BE2C (cell line): ENCODE measurements around the gene PLAAT2.
"Not testable (repeated sequence)": the region's sequence is repeated elsewhere in the genome, so short reads cannot be mapped to it uniquely, and the experiment has no call there.

Experiments used
- DNase-seq: peaks from one replicate; pipeline ENCODE4 v3.0.0-alpha.2; 2020
- H3K27me3 ChIP-seq: fragments of 250-450 bp; sonication (Bioruptor Pico); 2 replicates; pipeline ENCODE4 v1.5.1; 2020; ENCODE audit warnings: mild to moderate bottlenecking
- H3K36me3 ChIP-seq: fragments of 250-450 bp; sonication (Bioruptor Pico); 2 replicates; pipeline ENCODE4 v1.5.1; 2020; ENCODE audit warnings: mild to moderate bottlenecking
- H3K4me1 ChIP-seq: fragments of 250-450 bp; sonication (Bioruptor Pico); 2 replicates; pipeline ENCODE4 v1.5.1; 2020
- H3K4me3 ChIP-seq: 2 replicates; pipeline ENCODE4 v1.5.1; 2011; ENCODE audit warnings: low read depth, low read length
- H3K9me3 ChIP-seq: fragments of 250-450 bp; sonication (Bioruptor Pico); 2 replicates; pipeline ENCODE4 v1.5.1; 2020
- CTCF ChIP-seq: IDR thresholded peaks from 2 replicates; pipeline ENCODE4 v1.5.1; 2012; ENCODE audit warnings: mild to moderate bottlenecking, low read depth, low read length

Gene PLAAT2

GRCh38 chr11:63536669-63537292 is 26.4 kb downstream of the PLAAT2 start, which contains the start of gene PLAAT4:
Gene PLAAT4, plus strand, starts transcription at chr11:63536808. Its CDS starts 61 bp downstream, at chr11:63536869.
- TF ChIP-seq CTCF: no peak

DNA sequence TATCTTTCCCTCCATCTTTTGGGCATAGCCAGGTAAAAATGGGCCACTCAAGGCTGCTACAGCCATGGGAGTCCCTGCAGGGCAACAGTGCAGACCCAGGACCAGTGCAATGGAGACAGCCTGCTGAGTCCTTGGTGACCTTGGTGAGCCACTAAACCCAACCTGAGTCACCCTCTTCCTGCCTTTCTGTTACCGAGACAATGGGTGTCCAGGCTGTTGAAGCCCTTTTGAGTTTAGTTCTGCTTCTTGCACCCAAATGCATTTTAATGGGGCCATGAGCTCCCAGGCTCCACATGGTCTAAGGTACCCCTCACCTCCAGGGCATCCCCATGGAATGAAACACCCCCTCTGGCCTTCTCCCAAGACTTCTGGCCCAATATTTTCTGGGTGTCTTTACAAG is 27.4 kb downstream of the PLAAT2 start:
- Histone ChIP-seq H3K4me3 (no peak overlapping the region), H3K9me3 (no peaks in the 10 kb centered on the region), H3K27me3 (no peaks in the 10 kb centered on the region), H3K4me1 (no peaks in the 10 kb centered on the region), H3K36me3 (no peaks in the 10 kb centered on the region)
- no peak for DNase-seq
- no peak for TF ChIP-seq CTCF

More at GRCh38 chr11:63536669-63537292, 26.4 kb downstream of the PLAAT2 start, which contains the start of gene PLAAT4:
- H3K4me3 ChIP-seq: no peak within 1 kb of the TSS; the same call in 1 of the 2 replicates
- H3K36me3 ChIP-seq: no peaks in the 10 kb centered on the region
- no peaks in the 10 kb centered on the region for H3K4me1 ChIP-seq
- no peaks in the 10 kb centered on the region for H3K9me3 ChIP-seq
- no peak for DNase-seq
- no peaks in the 10 kb centered on the region for H3K27me3 ChIP-seq

DNA sequence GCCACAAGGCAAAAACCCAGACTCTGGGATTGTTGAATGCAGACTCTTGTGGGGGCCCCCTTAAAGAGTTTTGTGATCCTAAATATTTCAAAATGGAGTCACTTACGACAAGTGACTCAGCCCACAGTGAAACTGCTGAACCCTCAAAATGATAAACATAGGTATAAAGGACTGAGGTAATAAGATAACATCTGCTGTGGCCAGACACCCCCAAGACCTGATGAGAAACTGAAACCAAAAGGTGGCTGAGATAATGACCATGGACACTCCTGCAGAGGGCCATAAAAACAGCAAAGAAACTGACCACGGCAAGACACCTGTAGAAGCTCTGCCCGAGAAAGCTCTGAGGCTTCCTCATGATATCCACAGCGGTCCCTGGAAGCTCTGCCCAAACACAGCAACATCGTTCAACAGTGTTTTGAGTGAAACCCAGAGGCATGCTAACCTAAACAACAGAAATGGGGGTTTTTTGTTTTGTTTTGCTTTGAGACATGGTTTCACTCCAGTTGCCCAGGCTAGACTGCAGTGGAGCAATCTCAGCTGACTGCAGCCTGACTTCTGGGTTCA is 28.2 kb downstream of the PLAAT2 start:
- H3K27me3 ChIP-seq: no peaks in the 10 kb centered on the region
- no peak overlapping the region for H3K4me3 ChIP-seq
- no peak for DNase-seq
- no peak for TF ChIP-seq CTCF
- no peaks in the 10 kb centered on the region for H3K36me3 ChIP-seq
- no peaks in the 10 kb centered on the region for H3K4me1 ChIP-seq
- no peaks in the 10 kb centered on the region for H3K9me3 ChIP-seq

DNA sequence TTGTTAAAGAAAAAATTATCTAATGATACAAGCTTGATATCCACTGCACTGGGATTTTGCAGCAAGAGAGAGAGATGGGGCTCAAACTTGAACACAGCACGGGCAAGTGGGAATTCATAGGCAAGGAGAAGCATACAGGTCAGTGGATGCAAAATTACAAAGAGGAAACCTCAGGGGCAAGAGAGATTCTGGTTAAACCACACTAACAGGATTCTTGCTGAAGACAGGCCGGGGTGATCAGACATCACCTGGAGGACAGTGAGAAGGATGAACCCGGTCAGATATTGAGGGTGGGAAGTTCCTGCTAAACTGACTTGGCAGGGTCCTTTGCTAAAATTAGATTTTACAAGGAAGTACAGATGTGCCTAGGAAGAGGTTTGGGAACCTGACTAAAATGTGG is 29.1 kb downstream of the PLAAT2 start:
- no peak overlapping the region for H3K4me3 ChIP-seq
- H3K9me3 ChIP-seq: no peaks in the 10 kb centered on the region
- no peak for DNase-seq
- no peaks in the 10 kb centered on the region for H3K27me3 ChIP-seq
- H3K4me1 ChIP-seq: no peaks in the 10 kb centered on the region
- no peaks in the 10 kb centered on the region for H3K36me3 ChIP-seq
- TF ChIP-seq CTCF: no peak

DNA sequence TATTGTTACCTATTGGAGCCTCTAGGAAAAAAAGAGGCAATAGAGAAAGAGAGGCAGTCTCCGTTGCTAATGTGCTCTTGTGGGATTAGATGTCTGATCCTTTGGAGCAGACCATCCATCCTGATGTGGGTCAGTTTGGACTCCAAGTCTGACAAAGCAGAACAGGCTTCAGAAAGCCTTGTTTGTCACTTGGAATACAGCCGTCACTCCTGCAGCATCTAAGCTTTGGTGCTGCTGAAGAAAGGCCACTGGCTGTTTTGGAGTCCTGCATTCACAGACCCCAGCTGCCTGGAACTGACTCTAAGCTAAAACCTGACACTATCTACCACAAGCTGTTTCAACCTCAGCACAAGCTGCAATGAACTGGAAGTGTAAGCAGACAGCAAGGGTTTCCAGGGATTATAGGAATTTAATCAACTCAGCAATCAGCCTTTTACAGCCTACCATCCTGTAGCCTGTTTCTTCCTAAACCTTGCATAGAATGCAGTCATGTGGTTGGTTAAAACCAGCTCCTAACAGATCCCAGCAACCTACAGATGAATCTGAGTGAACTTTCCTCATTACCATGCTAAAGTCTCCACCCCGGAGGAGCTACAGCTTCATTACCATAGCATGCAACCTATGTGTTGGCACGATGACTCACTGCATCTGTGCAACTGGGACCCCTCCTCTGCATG is 30.2 kb downstream of the PLAAT2 start:
- no peak for TF ChIP-seq CTCF
- Histone ChIP-seq H3K27me3 (no peaks in the 10 kb centered on the region), H3K4me3 (no peak overlapping the region), H3K36me3 (no peaks in the 10 kb centered on the region), H3K4me1 (no peaks in the 10 kb centered on the region), H3K9me3 (no peaks in the 10 kb centered on the region)
- DNase-seq: no peak

DNA sequence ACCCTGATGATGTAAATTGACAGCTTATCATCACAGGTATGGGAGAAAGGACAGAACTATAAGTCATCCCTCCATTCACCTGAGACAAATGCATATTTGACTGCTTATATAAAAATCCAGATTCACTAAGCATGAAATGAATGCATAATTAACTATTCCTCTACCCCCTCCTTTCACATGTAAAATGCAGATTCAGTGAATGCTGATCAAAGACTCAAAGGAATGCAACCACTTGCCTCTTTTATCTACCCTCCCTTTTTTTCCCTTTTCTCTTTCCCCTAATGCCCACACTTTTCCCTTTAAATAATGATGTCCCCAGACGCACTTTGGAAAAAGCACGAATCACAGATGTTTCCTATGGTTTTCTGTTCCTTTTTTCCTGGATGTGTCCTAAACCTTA is 31.1 kb downstream of the PLAAT2 start:
- TF ChIP-seq CTCF: no peak
- H3K9me3 ChIP-seq: no peaks in the 10 kb centered on the region
- no peak overlapping the region for H3K4me3 ChIP-seq
- DNase-seq: no peak
- no peaks in the 10 kb centered on the region for H3K4me1 ChIP-seq
- no peaks in the 10 kb centered on the region for H3K36me3 ChIP-seq
- no peaks in the 10 kb centered on the region for H3K27me3 ChIP-seq

- not testable (repeated sequence) for H3K9me3 ChIP-seq, H3K36me3 ChIP-seq, H3K27me3 ChIP-seq, H3K4me3 ChIP-seq, H3K4me1 ChIP-seq, DNase-seq
These were observed 31.9 kb downstream of the PLAAT2 start for GRCh38 chr11:63531074-63531792.
